C4-2B (cell line): ENCODE measurements around the gene PIGL.

Experiments
- H3K27ac ChIP-seq: fragments of 450-650 bp; 2 replicates; pipeline ENCODE4 v1.5.1; 2017
- CTCF ChIP-seq: fragments of 450-650 bp; conservative IDR thresholded peaks from 2 replicates; pipeline ENCODE4 v1.5.1; 2017; ENCODE audit warnings: mild to moderate bottlenecking
- ZFX ChIP-seq: fragments of 450-650 bp; IDR thresholded peaks from 2 replicates; pipeline ENCODE4 v1.6.1; 2017

Gene PIGL

GRCh38 chr17:16358394-16358793 lies 141.4 kb downstream of the PIGL start:
- TF ChIP-seq ZFX: no peak
- TF ChIP-seq CTCF: no peak

GRCh38 chr17:16361874-16362273 lies 144.9 kb downstream of the PIGL start:
- TF ChIP-seq ZFX (no peak), CTCF (no peak)
- H3K27ac ChIP-seq: no peak overlapping the region

More at GRCh38 chr17:16358394-16358793, 141.4 kb downstream of the PIGL start:
- H3K27ac ChIP-seq: no peak overlapping the region

GRCh38 chr17:16363749-16364536 lies 146.9 kb downstream of the PIGL start:
- H3K27ac ChIP-seq: no peak overlapping the region
- TF ChIP-seq CTCF (peak; percentile 98), ZFX (no peak)

- no peak for TF ChIP-seq ZFX
- TF ChIP-seq CTCF: no peak
- no peak overlapping the region for H3K27ac ChIP-seq
Measured at GRCh38 chr17:16364625-16365024, 147.6 kb downstream of the PIGL start.

- TF ChIP-seq ZFX (no peak), CTCF (no peak)
- H3K27ac ChIP-seq: no peak overlapping the region
Measured at GRCh38 chr17:16371742-16372141, 154.7 kb downstream of the PIGL start.

GRCh38 chr17:16374146-16374938 lies 157.3 kb downstream of the PIGL start:
- TF ChIP-seq CTCF: no peak
- TF ChIP-seq ZFX: no peak
- no peak overlapping the region for H3K27ac ChIP-seq
